ENCODE measurements around the gene FHL2. TPM values are rescaled to one million over a fixed set of nuclear protein-coding genes. Genes with fewer than 3 reads are reported as not detected.
A peak's percentile ranks its signal among the peaks of the same experiment; 100 is the strongest.

FHL2 gene
- total and polyA plus RNA-seq, 2 experiments from 2014 or later = 17.9 to 18.8 TPM

DNA sequence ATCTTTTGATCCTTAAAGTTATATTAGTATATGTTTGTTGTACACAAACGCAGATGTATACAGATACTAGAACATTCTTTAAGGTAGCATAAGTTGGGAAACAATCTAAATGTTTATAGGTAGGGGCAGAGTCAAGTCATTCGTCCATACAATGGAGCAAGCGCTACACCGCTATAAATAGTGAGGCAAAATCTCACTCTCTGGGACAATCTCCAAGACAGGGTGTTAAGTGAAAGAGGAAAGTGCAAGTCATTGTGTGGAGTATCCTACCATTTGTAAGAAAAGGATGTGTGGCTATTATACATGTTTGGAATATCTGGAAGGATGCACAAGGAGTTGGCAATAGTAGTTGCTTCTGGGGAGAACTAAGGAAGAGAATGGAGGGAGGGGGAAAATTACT lies 16.2 kb upstream of the FHL2 start:
- Histone ChIP-seq H3K79me2 (no peaks in the 10 kb centered on the region), H3K9me2 (replicated peaks; ENCODE audit: insufficient read depth) (no peaks in the 10 kb centered on the region), H3K4me1 (ENCODE audit: insufficient read depth) (no peaks in the 10 kb centered on the region), H3K27ac (no peak overlapping the region), H3K36me3 (replicated peaks; ENCODE audit: insufficient read depth, low read depth) (no peaks in the 10 kb centered on the region), H2AFZ (no peak overlapping the region), H3K4me2 (no peak overlapping the region), H3K9me3 (ENCODE audit: low read depth) (no peaks in the 10 kb centered on the region), H3K4me3 (no peak overlapping the region), H3K27me3 (no peaks in the 10 kb centered on the region), H4K20me1 (ENCODE audit: insufficient read depth, poor library complexity, severe bottlenecking) (no peaks in the 10 kb centered on the region)
- TF ChIP-seq CTCF (IDR thresholded peaks at IDR 0.05; ENCODE audit: poor library complexity) = no peak
- DNase-seq (ENCODE audit: low spot score) = no peak
- WGBS (ENCODE audit: low lambda C conversion rate, missing lambda C conversion rate) = 79% methylated on average over 4 of the region's 4 CpGs

GRCh38 chr2:105413206-105413605 lies 14.4 kb upstream of the FHL2 start:
- Histone ChIP-seq H3K4me1 (ENCODE audit: insufficient read depth) (no peaks in the 10 kb centered on the region), H4K20me1 (ENCODE audit: insufficient read depth, poor library complexity, severe bottlenecking) (no peaks in the 10 kb centered on the region), H3K9me3 (ENCODE audit: low read depth) (no peaks in the 10 kb centered on the region), H3K4me2 (no peak overlapping the region), H3K27me3 (no peaks in the 10 kb centered on the region), H3K79me2 (no peaks in the 10 kb centered on the region), H3K9me2 (replicated peaks; ENCODE audit: insufficient read depth) (no peaks in the 10 kb centered on the region), H3K4me3 (no peak overlapping the region), H3K36me3 (replicated peaks; ENCODE audit: insufficient read depth, low read depth) (no peaks in the 10 kb centered on the region), H2AFZ (no peak overlapping the region), H3K27ac (no peak overlapping the region)
- TF ChIP-seq EZH2phosphoT487 (IDR thresholded peaks at IDR 0.05; ENCODE audit: low read depth, severe bottlenecking, unreplicated experiment) = no peak
- TF ChIP-seq CTCF (IDR thresholded peaks at IDR 0.05; ENCODE audit: poor library complexity) = no peak
- TF ChIP-seq EZH2 (IDR thresholded peaks at IDR 0.05; ENCODE audit: borderline replicate concordance) = no peak
- no peak for DNase-seq (ENCODE audit: low spot score)
- WGBS (ENCODE audit: low lambda C conversion rate, missing lambda C conversion rate) = 92% methylated on average over 5 of the region's 5 CpGs

DNA sequence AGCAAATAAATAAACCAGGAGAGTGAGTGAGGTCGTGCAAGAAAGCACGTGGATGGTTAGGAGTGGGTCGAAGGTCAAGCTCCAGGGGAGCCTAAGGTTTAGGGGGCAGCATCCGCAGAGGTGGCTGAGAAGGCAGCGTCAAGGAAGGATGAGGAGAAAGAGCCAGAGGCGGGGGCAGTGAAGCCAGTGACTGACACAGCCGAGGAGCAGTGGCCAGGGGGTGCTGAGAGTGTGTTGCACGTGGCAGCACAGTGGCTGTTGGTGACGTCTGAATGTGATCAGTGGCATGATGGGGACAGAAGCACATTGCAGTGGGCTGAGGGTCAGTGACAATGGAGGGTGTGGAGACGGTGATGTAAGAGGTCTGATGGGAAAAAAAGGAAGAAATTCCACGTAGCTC lies 13.7 kb upstream of the FHL2 start:
- H3K4me2 ChIP-seq = no peak overlapping the region
- H3K79me2 ChIP-seq = no peaks in the 10 kb centered on the region
- H3K4me3 ChIP-seq = no peak overlapping the region
- H3K27ac ChIP-seq = peak overlapping the region; percentile 63
- no peaks in the 10 kb centered on the region for H3K9me3 ChIP-seq (ENCODE audit: low read depth)
- 82% methylated on average over 11 of the region's 11 CpGs for WGBS (ENCODE audit: low lambda C conversion rate, missing lambda C conversion rate)
- no peak overlapping the region for H2AFZ ChIP-seq
- no peaks in the 10 kb centered on the region for H3K4me1 ChIP-seq (ENCODE audit: insufficient read depth)
- no peaks in the 10 kb centered on the region for H3K27me3 ChIP-seq
- no peaks in the 10 kb centered on the region for H3K36me3 ChIP-seq (replicated peaks; ENCODE audit: insufficient read depth, low read depth)
- no peak for DNase-seq (ENCODE audit: low spot score)
- no peak for TF ChIP-seq CTCF (IDR thresholded peaks at IDR 0.05; ENCODE audit: poor library complexity)
- TF ChIP-seq EZH2 (IDR thresholded peaks at IDR 0.05; ENCODE audit: borderline replicate concordance) = no peak
- TF ChIP-seq EZH2phosphoT487 (IDR thresholded peaks at IDR 0.05; ENCODE audit: low read depth, severe bottlenecking, unreplicated experiment) = no peak
- H3K9me2 ChIP-seq (replicated peaks; ENCODE audit: insufficient read depth) = no peaks in the 10 kb centered on the region
- no peaks in the 10 kb centered on the region for H4K20me1 ChIP-seq (ENCODE audit: insufficient read depth, poor library complexity, severe bottlenecking)

Data from hepatocyte (in vitro differentiated cells).